HG02943 (cell line): ENCODE results near the gene GRPEL2.

Source experiments
- ATAC-seq: cut with Tn5 transposase; IDR thresholded peaks from one replicate; pipeline ENCODE4 v1.9.1; 2021; ENCODE audit warnings: mild to moderate bottlenecking, low read depth, moderate library complexity; ENCODE audit not compliant: unreplicated experiment

The GRPEL2 gene

DNA sequence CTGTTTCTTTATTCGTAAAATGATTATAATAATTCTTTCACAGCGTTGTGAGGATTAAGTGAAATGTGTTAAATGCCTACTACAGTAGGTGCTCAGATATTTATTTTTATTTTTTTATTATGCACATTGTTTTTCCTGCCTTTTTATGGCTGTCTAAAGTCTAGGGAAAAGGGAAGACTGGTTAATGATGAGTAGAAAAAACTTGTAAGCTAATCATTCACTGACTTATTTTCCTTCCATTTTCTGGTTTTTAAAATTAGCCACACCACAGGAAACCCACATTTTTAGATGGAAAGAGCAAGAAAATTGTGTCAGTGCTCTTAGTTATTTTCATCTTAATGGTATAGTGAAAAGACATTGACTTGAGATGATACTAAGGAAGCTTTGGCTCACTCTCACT, 8.6 kb downstream of the GRPEL2 start:
- ATAC-seq: no peak

- no peak for ATAC-seq
Observed at GRCh38 chr5:149355688-149356087, 10.4 kb downstream of the GRPEL2 start.

DNA sequence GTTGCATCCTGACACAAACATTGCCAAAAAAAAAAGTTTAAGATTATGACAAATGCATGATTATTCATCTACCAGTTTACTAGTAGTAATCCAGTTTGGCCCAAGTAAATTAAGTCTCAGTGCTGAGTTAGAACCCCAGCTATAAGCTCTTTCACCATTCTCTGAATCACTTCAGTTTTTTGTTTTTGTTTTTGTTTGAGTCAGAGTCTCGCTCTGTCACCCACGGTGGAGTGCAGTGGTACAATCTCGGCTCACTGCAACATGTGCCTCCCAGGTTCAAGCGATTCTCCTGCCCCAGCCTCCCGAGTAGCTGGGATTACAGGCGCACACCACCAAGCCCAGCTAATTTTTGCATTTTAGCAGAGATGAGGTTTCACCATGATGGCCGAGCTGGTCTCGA, 11.1 kb downstream of the GRPEL2 start:
- ATAC-seq: no peak

DNA sequence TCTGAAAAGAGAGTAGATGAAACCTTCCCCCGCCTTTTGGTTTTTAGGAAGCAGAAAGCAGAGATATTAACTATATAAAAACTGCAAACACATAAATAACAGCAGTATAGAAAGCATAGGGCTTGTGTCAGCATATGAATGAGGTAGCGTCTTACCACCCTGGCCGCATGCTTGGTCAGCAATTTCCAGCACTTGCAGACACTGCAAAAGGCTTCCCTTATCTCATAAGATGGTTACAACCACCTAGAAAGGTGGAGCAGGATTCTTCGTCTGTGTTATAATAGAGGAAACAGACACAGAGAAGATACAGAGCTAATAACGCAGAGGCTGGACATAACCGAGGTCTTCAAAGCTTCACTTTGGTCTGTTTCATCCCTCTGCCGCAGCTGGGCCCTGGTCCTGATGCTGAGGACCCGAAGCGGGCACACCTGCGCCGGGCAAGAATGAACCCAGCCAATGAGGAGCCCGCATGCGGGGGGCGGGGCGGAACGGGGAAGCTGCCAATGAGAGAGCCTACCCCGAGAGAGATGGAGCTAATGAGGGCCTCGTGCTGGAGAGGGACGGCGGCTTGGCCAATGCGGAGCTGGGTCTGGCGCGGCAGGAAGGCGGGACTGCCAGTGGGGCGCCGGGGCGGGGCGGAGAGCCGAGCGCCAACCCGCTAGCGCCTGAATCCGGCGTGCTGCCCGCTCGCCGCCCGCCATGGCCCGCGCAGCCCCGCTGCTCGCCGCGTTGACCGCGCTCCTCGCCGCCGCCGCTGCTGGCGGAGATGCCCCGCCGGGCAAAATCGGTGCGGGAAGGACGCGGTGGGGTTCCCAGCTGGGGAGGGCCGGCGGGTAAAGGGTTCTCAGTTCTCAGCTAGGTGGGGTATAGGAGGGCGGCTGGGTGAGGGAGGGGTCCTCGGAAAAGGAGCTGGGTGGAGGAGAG, 12.3 kb downstream of the GRPEL2 start, which contains the start of gene PCYOX1L:
Gene PCYOX1L (plus strand): TSS at position 677 of the 924 bp plus-strand sequence. CDS start 23 bp downstream, at position 700.
- ATAC-seq: peak; percentile 100

GRCh38 chr5:149358294-149358651, 13.0 kb downstream of the GRPEL2 start:
- ATAC-seq: peak; percentile 9

DNA sequence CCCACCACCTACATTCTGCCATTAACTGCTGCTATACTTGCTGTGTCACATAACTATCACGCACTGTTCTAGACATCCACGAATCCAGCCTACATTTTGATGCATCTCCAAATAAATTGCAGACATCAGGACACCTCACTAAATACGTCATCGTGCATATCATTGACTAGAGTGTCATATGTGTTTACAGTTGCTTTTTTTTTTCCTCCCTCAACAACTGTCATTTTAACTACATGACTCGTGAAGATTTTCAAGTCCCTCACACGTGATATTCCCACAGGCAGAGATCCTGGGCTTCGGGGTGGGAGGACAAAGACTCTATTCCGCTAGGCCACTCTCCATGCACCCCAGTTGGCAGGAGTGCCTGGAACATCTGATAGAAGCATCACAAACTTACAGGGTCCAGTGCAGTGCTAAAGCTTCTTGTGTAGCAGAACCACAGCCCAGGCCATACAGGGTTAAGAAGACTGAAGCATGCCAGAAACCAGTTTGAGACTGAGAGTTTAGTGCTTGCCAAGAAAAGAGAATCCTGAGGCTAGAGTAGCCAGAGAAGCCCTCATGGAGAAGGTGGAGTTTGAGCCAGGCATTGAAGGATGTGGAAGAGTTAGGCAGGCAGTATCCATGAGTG, 13.7 kb downstream of the GRPEL2 start:
- no peak for ATAC-seq

DNA sequence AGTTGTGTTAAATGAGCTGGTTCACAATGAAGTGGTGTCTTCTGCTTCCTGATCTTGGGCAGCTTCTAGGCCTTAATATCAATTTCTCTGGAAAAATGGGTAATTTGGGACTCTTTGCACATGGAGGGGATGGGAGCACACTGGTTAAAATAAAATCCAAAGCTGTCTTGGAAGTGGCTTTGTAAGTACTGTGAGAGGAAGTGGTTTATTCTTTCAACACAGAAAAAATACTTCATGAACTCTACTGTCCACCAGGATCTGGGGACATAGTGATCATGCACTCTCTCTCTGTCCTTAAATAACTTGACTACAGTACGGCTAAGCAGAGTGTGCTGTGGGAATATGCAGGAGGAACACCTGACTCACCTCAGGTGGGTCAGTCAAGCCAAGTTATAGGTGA, 15.0 kb downstream of the GRPEL2 start:
- no peak for ATAC-seq

GRCh38 chr5:149362541-149362940, 17.2 kb downstream of the GRPEL2 start:
- no peak for ATAC-seq

- no peak for ATAC-seq
Observed at GRCh38 chr5:149363358-149363757, 18.1 kb downstream of the GRPEL2 start.

GRCh38 chr5:149363936-149364335, 18.6 kb downstream of the GRPEL2 start:
- ATAC-seq: no peak

DNA sequence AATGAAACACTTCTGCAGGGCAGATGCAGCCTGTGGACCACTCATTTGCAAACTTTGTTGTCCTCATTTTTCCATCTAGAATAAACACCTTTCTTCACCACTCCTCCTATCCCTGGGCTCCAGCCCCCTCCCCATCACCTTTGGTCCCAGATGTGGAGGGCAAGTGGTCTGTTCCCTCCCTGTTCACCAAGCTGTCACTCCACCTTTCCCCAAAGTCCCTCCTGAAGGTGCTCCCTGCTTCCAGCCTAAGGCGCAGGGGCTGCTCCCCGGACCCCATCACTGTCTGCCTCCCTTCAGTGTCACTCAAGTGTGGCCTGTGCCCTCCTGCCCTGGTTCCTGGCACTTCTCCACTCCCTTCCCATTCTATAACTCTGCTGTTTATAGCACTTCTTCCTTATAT, 19.4 kb downstream of the GRPEL2 start:
- no peak for ATAC-seq

GRCh38 chr5:149365418-149365817, 20.1 kb downstream of the GRPEL2 start:
- no peak for ATAC-seq

- ATAC-seq: no peak
Observed at GRCh38 chr5:149366169-149366729, 20.9 kb downstream of the GRPEL2 start.

- peak; percentile 73 for ATAC-seq
Observed at GRCh38 chr5:149367249-149367971, 22.1 kb downstream of the GRPEL2 start.

DNA sequence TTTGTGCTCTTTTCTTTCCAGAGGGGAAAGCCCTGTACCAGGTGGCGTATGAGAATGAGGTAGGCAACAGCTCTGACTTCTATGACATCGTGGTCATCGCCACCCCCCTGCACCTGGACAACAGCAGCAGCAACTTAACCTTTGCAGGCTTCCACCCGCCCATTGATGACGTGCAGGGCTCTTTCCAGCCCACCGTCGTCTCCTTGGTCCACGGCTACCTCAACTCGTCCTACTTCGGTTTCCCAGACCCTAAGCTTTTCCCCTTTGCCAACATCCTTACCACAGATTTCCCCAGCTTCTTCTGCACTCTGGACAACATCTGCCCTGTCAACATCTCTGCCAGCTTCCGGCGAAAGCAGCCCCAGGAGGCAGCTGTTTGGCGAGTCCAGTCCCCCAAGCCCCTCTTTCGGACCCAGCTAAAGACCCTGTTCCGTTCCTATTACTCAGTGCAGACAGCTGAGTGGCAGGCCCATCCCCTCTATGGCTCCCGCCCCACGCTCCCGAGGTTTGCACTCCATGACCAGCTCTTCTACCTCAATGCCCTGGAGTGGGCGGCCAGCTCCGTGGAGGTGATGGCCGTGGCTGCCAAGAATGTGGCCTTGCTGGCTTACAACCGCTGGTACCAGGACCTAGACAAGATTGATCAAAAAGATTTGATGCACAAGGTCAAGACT, 22.8 kb downstream of the GRPEL2 start:
- ATAC-seq: no peak

- no peak for ATAC-seq
Observed at GRCh38 chr5:149370878-149371277, 25.6 kb downstream of the GRPEL2 start.

- peak; percentile 73 for ATAC-seq
Observed at GRCh38 chr5:149371296-149371962, 26.1 kb downstream of the GRPEL2 start.

DNA sequence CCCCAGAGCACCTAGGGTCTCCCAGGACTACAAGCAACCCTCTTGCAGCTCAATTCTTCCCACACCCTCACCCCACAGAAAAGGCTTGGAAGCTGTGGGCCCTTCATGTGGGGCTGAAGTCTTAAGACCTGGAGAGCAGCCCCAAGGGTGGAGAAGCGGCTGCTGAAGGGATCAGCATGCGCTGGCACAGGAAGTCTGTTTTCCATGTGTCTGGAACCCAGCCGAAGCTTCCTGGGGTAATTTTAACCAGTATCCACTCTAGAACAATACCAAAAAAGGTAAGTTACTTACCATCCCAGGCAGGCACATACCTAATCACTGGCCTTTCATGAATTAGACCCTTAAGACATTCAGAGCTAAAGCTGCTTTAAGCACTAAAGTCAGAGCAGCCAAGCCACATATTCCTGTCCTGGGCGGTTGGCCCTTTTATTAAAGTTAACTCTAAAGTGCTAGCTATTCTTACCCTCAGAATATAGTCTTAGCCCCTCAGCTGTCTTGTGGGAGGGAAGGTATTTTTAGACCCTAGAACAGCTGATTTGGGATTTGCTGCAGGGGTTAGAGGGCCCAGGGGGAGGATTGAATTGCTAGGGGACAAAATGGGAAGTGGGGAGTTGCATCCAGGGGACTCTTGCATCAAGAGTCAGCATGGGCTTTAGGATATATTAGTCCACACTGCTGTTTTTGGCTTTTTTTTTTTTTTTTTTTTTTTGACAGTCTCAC, 26.9 kb downstream of the GRPEL2 start:
- ATAC-seq: no peak

- no peak for ATAC-seq
Observed at GRCh38 chr5:149372932-149373331, 27.6 kb downstream of the GRPEL2 start.
